HG02981 (cell line): ENCODE results near the gene DNAJC6.

Experiments
- ATAC-seq: cut with Tn5 transposase; IDR thresholded peaks from one replicate; pipeline ENCODE4 v1.9.1; 2021; ENCODE audit warnings: mild to moderate bottlenecking, moderate library complexity; ENCODE audit not compliant: unreplicated experiment

The DNAJC6 gene

DNA sequence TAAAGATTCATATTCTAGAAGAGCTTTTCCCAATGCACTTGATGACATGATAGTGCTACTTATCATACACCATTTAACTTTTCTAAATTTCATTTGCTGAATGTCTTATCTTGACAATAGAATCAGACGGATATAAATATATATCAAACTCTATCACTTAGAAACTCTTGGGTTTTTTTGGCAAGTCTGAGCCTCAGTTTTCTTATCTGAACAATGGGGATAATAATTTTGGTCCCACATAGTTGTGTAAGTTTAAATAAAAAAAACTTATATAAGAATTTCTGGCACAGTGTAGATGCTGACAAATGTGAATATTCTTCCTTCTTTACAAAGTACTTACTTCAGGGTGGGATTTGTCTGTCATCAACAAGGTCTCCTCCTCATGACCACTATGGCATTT lies 89.7 kb downstream of the DNAJC6 start:
- ATAC-seq = no peak

DNA sequence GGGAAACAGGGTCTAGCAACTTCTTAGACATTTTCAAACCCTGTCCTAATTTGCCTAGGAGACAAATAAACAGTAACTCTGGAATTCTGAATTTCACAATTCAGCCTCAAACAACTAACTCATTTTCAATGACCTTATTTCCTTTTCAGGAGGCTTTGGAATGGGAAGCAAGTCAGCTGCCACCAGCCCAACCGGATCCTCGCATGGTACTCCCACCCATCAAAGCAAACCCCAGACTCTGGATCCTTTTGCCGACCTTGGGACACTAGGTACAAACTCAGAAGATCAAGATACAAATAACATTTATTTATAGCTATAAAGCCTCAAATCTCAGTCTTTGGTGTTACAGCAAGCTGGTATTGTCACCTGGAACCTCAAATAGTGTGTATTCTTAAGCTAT lies 92.3 kb downstream of the DNAJC6 start:
- no peak for ATAC-seq

DNA sequence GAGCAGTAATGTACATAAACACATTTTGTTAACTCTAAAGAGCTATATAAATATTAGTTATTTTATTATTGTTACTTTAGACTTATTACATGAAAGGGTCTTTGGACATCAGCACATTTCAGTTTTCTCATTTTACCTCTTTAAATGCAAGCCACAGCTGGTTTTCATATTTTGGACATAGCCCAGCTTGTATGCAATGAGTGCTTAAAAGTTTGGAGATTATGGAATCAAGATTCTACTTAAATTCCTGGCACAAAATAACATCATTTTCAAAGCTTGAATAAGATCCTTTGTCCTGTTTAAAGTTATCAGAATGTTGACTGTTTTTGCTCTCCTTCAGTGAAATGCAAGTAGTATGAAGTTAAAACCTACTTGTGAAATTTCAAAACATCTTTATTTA lies 95.6 kb downstream of the DNAJC6 start:
- ATAC-seq = no peak

- no peak for ATAC-seq
Measured at GRCh38 chr1:65407877-65408276, 98.5 kb downstream of the DNAJC6 start.

- ATAC-seq = no peak
Measured at GRCh38 chr1:65409314-65409713, 100.0 kb downstream of the DNAJC6 start.

DNA sequence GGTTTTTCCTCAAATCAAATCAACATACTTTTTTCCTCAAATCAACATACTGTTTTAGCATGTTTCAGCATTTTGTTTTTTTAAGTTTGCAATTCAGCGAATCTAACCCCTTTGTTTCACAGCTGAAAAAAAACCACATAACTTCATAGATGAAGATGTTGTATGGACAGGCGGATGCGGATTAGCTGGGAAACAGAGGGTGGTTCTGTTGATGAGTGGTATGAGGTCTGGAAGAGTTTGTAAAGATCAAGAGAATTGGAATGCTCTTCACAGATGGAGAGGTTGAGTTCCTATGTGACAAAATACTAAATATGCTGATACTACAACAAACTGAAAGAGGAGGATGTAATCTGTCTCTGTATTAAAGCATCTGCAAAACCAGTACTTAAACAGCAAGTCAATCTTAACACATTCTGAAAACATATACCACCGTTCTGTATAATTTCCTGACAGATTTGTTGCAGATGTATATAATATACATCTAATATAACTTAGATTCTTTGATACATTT lies 100.5 kb downstream of the DNAJC6 start:
- ATAC-seq = no peak

DNA sequence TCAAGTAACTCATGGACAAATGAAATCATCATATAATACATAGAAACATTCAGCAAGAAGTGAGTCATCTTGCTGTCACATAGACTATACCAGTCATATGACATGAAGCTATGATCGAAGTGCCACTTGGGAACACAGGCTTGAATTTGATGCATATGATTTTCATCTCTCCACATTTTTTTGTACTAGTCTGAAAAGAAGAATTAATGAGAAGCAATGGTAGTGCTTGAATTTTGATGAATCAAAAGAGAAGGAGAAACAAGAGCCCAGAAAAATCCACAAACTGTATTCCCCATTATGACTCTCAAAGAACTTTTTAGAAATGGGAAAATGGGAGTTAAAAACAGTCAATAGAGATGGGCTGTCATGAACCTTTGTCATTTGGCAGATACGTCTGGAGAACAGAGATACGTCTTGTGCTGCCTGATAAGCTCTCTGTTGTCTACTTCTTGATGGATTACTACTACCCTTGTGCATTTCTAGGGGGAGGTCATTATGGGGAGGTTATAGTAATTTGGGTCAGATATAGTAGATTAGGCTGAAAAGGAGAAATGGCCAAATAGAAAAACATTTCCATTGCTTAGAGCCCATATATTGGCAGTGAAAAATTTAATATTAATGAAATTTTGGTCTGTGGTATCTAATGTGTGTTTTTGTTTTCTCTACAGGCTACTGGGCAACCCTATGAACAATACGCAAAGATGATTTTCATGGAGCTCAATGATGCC lies 103.1 kb downstream of the DNAJC6 start:
- ATAC-seq = no peak

DNA sequence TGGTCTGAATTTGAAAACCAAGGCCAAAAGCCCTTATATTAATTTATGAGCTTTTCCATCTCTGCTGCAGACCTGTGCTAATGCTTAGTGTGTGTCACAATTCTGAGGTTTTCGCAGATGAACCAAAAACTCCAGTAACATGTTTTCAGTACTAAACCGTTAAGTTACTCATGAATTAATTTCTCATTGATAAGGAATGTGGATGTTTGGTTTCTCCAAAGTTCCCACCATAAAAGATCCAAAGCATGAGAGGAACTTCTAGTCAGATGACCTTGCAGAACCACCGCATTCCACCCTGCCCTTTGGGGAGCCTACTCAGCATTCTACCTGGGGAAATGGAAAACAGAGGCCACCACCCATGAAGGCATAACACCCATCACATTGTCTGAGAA lies 103.6 kb downstream of the DNAJC6 start:
- ATAC-seq = no peak

- no peak for ATAC-seq
Measured at GRCh38 chr1:65414538-65414937, 105.2 kb downstream of the DNAJC6 start.

- ATAC-seq = no peak
Measured at GRCh38 chr1:65416767-65417166, 107.4 kb downstream of the DNAJC6 start.

- no peak for ATAC-seq
Measured at GRCh38 chr1:65417729-65418128, 108.4 kb downstream of the DNAJC6 start.

DNA sequence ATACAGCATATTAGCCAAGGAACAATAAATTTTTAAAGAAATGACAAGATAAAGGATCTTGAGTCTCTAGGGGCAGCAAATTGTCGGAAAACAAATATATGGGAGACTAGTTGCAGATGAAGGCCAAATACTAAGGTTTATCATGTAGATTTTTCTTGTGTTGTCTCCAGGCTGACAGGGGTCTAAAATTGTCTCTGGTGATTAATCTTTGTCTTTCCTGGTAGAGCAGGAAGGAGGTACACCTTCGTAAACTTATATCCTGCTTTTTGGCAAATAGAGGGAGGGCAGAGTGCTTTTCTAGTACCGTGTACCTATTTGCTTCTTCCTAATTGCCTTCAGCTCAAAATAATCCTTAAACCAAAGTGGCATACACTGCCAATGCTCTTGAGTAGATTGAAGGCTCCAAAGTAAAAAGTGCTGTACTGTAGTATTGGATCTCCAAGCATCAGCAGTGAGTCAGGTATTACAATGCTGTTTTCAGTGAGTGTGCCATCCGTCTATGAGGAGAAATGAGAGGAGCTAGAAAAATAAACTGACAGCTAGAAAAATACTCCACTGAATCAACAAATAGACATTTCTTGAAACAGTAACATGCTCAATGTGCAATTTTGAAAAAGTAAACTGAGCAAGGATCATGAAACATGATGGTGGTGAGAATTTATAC lies 109.3 kb downstream of the DNAJC6 start:
- ATAC-seq = no peak

DNA sequence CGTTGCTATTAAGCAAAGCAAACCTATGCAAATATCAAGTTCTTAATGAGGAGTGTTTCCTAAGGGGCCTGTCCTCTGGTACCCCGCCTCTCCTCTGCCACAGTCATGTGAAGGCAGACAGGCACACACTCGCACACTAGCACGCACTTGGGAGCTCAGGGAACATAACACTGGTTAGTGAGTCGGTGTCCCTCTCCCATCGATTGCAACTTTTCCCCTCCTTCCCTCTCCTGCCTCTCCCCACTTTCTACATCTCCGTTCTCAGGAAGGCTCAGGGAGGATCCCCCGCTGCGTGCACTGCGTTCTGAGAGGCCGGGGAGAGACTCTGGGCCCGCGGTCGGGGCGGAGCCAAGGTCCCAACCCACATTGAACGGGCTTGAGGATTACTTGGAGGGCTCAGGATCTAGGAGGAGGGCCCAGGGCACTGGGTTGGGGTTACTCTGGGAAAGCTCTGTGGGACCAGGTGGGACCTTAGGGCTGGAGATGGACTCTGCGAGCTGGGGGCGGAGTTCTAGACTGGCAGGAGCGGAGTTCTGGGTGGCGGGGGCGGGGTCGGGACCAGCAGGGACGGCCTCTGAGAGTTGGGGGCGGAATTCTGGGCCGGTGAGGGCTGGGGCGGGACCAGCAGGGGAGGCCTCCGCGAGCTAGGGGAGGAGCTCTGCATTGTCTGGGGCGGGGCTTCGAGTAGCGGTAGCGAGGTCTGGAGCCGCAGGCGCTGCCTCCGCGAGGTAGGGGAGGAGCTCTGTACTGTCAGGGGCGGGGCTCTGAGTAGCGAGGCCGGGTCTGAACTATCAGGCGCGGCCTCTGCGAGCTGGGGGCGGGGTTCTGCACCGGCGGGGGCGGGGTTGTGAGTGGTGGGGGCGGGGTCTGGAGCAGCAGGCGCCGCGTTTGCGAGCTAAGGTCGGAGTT lies 110.6 kb downstream of the DNAJC6 start:
- peak; percentile 94 for ATAC-seq

DNA sequence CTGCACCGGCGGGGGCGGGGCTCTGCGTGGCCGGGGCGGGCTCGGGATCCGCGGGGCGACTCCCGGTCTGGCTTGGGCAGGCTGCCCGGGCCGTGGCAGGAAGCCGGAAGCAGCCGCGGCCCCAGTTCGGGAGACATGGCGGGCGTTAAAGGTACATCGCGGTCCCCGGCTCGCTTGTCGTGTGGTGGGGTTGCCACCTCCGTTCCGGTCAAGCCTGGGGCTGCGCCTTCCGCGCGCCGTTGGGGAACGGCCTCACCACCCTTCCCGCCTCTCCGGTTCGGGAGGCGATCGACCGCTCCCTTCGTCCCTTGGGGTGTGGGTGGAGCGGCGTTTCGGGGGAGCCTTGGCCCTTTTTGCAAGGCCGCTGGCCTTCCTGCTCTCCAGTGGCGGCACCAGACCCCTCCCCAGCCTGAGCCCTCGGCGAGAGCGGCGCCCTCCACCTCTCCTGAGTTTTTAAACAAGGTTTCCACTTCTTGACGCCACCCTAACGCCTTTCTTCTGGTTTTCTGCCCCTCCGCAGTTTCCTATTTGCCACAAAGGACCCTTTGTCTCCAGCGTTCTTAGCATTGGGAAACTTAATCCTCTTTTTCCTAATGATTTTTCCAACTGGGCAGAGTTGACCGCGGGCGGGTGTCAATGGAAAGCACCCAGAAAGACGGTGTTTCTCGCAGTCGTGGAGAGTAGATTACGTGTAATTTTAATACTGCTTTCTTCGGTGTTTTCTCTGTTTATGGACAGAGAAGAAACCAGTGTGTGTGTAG lies 111.4 kb downstream of the DNAJC6 start, which contains the start of the genes LEPR and LEPROT:
Gene LEPR (plus strand): TSS at position 79 of the 761 bp plus-strand sequence. CDS start 144,898 bp downstream, outside the sequence.
Gene LEPROT (plus strand): TSS at position 79 of the 761 bp plus-strand sequence. CDS start 57 bp downstream, at position 136.
- ATAC-seq = peak; percentile 6

DNA sequence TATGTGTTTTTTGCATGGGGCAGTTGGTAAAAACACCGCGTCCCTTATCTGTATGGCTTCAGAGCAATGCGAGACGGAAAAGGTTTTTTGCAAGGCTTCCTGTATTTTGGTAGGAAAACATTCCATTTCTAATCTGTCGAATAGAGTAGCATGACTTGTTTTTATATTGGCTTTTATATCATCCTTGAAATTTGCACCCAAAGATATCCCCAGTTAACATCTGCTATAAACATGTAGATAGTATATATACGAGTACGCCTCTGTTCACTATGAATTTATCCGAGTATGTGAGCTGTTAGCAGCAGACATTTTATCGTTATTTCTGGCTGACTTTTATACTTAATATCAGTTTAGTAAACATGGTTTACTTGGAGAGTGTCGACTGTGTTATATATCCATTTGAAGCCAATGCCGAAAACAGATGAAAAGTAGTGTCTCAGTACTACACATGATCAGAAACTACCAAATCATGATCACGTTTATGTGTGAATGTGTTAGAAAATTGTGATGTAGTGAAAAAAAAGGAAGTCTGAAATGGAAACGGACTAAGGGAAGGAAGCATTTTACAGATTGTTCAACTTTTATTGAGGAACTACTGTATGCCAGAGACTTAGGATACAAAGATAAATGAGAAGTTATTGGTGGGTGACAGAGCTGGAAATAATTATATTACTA lies 112.1 kb downstream of the DNAJC6 start:
- ATAC-seq = no peak

DNA sequence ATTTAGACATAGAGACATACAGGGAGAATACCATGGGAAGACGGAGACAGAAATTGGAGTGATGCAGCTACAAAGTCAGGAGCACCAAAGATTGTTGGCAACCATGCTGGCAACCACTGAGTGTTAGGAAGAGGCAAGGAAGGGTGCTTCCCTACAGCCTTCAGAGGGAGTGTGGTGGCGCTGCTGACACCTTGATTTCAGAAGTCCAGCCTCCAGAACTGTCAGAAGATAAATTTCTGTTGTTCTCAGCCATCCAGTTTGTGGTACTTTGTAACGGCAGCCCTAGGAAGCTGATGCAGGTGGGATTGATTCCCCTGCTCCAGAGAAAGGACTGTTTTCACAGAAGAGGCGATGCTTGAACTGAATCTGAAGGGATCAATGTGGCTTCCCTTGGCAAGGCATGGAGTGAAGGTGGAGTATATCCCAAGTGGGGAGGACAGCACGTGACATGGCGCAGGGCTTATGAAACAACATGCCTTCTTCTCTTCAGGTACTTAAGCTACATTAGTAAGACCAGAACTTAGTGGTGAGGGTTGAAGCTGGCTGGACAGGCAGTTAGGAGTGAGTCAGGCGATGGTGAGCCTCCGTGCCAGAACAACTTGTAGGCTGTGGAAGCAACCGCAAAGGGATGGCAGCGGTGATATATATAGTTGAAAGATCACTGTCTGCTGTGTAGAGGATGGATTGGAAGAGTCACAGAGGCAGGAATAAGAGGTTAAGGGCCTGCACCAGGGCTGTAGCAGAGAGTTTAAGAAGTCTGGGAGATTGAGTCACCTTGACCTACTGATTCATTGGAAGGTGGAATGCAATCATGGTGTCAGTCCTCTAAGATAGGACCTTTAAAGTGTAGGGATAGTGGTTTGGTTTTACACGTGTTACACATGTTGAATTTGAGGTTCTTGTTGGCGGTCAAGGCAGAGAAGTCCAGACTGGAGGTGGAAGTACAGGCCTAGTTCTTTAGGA lies 113.2 kb downstream of the DNAJC6 start:
- no peak for ATAC-seq

GRCh38 chr1:65423884-65424572 lies 114.7 kb downstream of the DNAJC6 start:
- no peak for ATAC-seq

DNA sequence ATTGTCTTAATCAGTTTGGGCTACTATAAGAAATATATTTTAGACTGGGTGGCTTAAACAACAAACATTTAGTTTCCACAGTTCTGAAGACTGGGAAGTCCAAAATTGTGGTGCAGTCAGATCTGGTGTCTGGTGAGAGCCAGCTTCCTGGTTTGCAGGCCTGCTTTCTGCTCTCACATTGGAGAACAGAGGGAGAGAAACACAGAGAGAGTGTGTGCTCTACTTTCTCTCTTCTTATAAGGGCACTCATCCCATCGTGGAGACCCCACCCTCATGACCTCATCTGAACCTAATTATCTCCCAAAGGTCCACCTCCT lies 115.2 kb downstream of the DNAJC6 start:
- ATAC-seq = no peak
